Measurements from ENCODE around the gene MLYCD.

DNA sequence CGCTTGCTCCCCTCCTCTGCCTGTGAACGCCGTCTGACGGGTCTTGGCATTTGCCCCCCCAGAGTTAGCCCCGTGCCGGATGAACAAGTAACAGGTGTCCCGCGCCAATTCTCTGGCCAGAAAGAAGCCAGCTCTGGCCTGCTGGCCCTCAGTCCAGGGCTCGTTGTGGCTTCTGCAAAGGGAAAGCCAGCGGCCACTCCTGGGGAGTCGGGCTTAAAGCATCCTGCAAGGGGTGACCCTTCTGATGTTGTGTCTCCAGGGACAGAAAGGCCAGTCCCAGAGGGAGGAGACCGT lies 35.7 kb downstream of the MLYCD start:
- no peak for TF ChIP-seq POLR2AphosphoS5 (IDR thresholded peaks at IDR 0.05)
- no peak for TF ChIP-seq POLR2A (IDR thresholded peaks at IDR 0.05; ENCODE audit: low read depth)
- TF ChIP-seq, protein P1, sequence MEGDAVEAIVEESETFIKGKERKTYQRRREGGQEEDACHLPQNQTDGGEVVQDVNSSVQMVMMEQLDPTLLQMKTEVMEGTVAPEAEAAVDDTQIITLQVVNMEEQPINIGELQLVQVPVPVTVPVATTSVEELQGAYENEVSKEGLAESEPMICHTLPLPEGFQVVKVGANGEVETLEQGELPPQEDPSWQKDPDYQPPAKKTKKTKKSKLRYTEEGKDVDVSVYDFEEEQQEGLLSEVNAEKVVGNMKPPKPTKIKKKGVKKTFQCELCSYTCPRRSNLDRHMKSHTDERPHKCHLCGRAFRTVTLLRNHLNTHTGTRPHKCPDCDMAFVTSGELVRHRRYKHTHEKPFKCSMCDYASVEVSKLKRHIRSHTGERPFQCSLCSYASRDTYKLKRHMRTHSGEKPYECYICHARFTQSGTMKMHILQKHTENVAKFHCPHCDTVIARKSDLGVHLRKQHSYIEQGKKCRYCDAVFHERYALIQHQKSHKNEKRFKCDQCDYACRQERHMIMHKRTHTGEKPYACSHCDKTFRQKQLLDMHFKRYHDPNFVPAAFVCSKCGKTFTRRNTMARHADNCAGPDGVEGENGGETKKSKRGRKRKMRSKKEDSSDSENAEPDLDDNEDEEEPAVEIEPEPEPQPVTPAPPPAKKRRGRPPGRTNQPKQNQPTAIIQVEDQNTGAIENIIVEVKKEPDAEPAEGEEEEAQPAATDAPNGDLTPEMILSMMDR (IDR thresholded peaks at IDR 0.05), result no peak
- no peak for TF ChIP-seq EP300 (IDR thresholded peaks at IDR 0.05)

Measured in esophagus muscularis mucosa (tissue), 4 donors.